Caco-2 (cell line): ENCODE data around the gene CRAMP1. TPM values are rescaled to one million over a fixed set of nuclear protein-coding genes. Genes with fewer than 3 reads are reported as not detected.

Experiments used
- BruUV-seq: library from RNA; stranded (reverse); fragments of 400-500 nt; replicated peaks from 2 replicates; lab custom pipeline; 2021; lab: Mats Ljungman, UMichigan
- CTCF ChIA-PET: fragments of 300-600 bp; sonication (Branson Sonifier 250); formaldehyde crosslinking; loops from one replicate; lab custom pipeline; 2022; ENCODE audit warnings: antibody characterized with exemption; lab: Charles Lee
- POLR2A ChIA-PET: fragments of 300-600 bp; sonication (Branson Sonifier 250); formaldehyde crosslinking; loops from one replicate; lab custom pipeline; 2022; ENCODE audit warnings: antibody characterized with exemption; lab: Charles Lee
- DNase-seq, 2 experiments: peaks; one replicate each; pipeline versions ENCODE4 v3.0.0 to v3.0.0-alpha.2; 2020 to 2022
- H3K27me3 ChIP-seq: replicated peaks from 2 replicates; pipeline ENCODE4 v1.6.0; 2011; ENCODE audit warnings: low read length; ENCODE audit not compliant: control insufficient read depth, insufficient read depth
- H3K36me3 ChIP-seq: 2 replicates; pipeline ENCODE4 v1.5.1; 2011; ENCODE audit warnings: low read length; ENCODE audit not compliant: control insufficient read depth, insufficient read depth
- H3K4me1 ChIP-seq: fragments of 250-450 bp; sonication (Bioruptor Pico); 2 replicates; pipeline ENCODE4 v1.5.1; 2020; ENCODE audit warnings: mild to moderate bottlenecking
- H3K4me3 ChIP-seq: 2 replicates; pipeline ENCODE4 v1.5.1; 2011; ENCODE audit warnings: low read depth, mild to moderate bottlenecking, control low read depth, low read length
- H3K9me3 ChIP-seq: fragments of 250-450 bp; sonication (Bioruptor Pico); 2 replicates; pipeline ENCODE4 v1.5.1; 2020; ENCODE audit warnings: mild to moderate bottlenecking, moderate library complexity
- H3K27ac Mint-ChIP-seq: one replicate; pipeline ENCODE4 v1.8.0; 2022; ENCODE audit warnings: mixed read lengths; ENCODE audit not compliant: unreplicated experiment
- H3K27me3 Mint-ChIP-seq: one replicate; pipeline ENCODE4 v1.8.0; 2022; ENCODE audit warnings: mixed read lengths; ENCODE audit not compliant: insufficient read depth, unreplicated experiment
- H3K36me3 Mint-ChIP-seq: one replicate; pipeline ENCODE4 v1.8.0; 2022; ENCODE audit warnings: mild to moderate bottlenecking, mixed read lengths; ENCODE audit not compliant: insufficient read depth, unreplicated experiment
- H3K4me1 Mint-ChIP-seq: one replicate; pipeline ENCODE4 v1.8.0; 2022; ENCODE audit warnings: low read depth, mixed read lengths; ENCODE audit not compliant: unreplicated experiment
- H3K4me3 Mint-ChIP-seq: one replicate; pipeline ENCODE4 v1.8.0; 2022; ENCODE audit warnings: mild to moderate bottlenecking, moderate library complexity, mixed read lengths; ENCODE audit not compliant: unreplicated experiment
- H3K9me3 Mint-ChIP-seq: one replicate; pipeline ENCODE4 v1.8.0; 2022; ENCODE audit warnings: mixed read lengths; ENCODE audit not compliant: unreplicated experiment
- CTCF ChIP-seq, 2 experiments: fragments of 200-600 bp in 1 of 2; IDR thresholded peaks; 1 replicate in 1 of 2; 2 replicates in 1 of 2; pipeline versions ENCODE4 v1.5.1 to v1.8.0; 2011 to 2022; ENCODE audit warnings: antibody characterized with exemption in 1 of 2, control low read depth in 1 of 2, inconsistent platforms in 1 of 2, low read depth in 1 of 2, low read length in 1 of 2, mild to moderate bottlenecking in 1 of 2, moderate library complexity in 1 of 2; ENCODE audit not compliant: insufficient read depth in 1 of 2, severe bottlenecking in 1 of 2, unreplicated experiment in 1 of 2
- intact Hi-C: fragments of 100-400 bp; cut with micrococcal nuclease; formaldehyde crosslinking; loops from one replicate; pipeline ENCODE4 v1.10.0; 2022; ENCODE audit not compliant: unreplicated experiment
- total RNA-seq: library from RNA; stranded (reverse); gene quantifications from 2 replicates; pipeline ENCODE4 v1.2.3, GENCODE V29; 2022

The CRAMP1 gene
- total RNA-seq, 1 experiment from 2014 or later, result 24.7 TPM

GRCh38 chr16:1721372-1721771 lies 109.2 kb downstream of the CRAMP1 start:
- BruUV-seq, result no TSS peak
- CTCF ChIA-PET, result no interaction called here
- Histone ChIP-seq H3K9me3 (no peaks in the 10 kb centered on the region), H3K27me3 (no peaks in the 10 kb centered on the region), H3K36me3 (no peaks in the 10 kb centered on the region), H3K4me1 (no peaks in the 10 kb centered on the region), H3K4me3 (no peak overlapping the region)
- no peaks in the 10 kb centered on the region for H3K4me1 Mint-ChIP-seq
- H3K9me3 Mint-ChIP-seq, result no peaks in the 10 kb centered on the region
- TF ChIP-seq CTCF (IDR thresholded peaks at IDR 0.05; ENCODE audit: insufficient read depth in 1 of 2, low read depth in 1 of 2, low read length in 1 of 2, severe bottlenecking in 1 of 2, unreplicated experiment in 1 of 2), result no peak
- no peaks in the 10 kb centered on the region for H3K27me3 Mint-ChIP-seq
- POLR2A ChIA-PET, result no interaction called here
- H3K27ac Mint-ChIP-seq, result no peak overlapping the region
- intact Hi-C loops, result no loop called here
- H3K4me3 Mint-ChIP-seq, result no peak overlapping the region
- peaks cover 19% of the 10 kb centered on the region for H3K36me3 Mint-ChIP-seq
- no peak for DNase-seq

GRCh38 chr16:1723450-1724147 lies 111.4 kb downstream of the CRAMP1 start:
- CTCF ChIA-PET, result interaction anchor here (0.5 to 1.6 kb wide), 5 partner anchors 17 to 113 kb away, joined by 3 to 10 read pairs (median 5); partner anchors contain the start of gene MAPK8IP3
- H3K27ac Mint-ChIP-seq, result no peak overlapping the region
- Histone ChIP-seq H3K9me3 (no peaks in the 10 kb centered on the region), H3K36me3 (no peaks in the 10 kb centered on the region; the same call in 1 of the 2 replicates), H3K4me1 (no peaks in the 10 kb centered on the region), H3K27me3 (no peaks in the 10 kb centered on the region), H3K4me3 (no peak overlapping the region)
- H3K4me1 Mint-ChIP-seq, result no peaks in the 10 kb centered on the region
- no TSS peak for BruUV-seq
- DNase-seq, result peak in 1 of 2 experiments; percentile 51
- H3K9me3 Mint-ChIP-seq, result no peaks in the 10 kb centered on the region
- intact Hi-C loops, result no loop called here
- H3K4me3 Mint-ChIP-seq, result no peak overlapping the region
- peak; percentile 63 to 64 for TF ChIP-seq CTCF (IDR thresholded peaks at IDR 0.05; ENCODE audit: insufficient read depth in 1 of 2, low read depth in 1 of 2, low read length in 1 of 2, severe bottlenecking in 1 of 2, unreplicated experiment in 1 of 2)
- no peaks in the 10 kb centered on the region for H3K27me3 Mint-ChIP-seq
- H3K36me3 Mint-ChIP-seq, result peaks cover 28% of the 10 kb centered on the region
- POLR2A ChIA-PET, result no interaction called here

- no peaks in the 10 kb centered on the region for H3K27me3 ChIP-seq
- Mint-ChIP-seq H3K27me3 (no peaks in the 10 kb centered on the region), H3K4me3 (no peak overlapping the region), H3K27ac (no peak overlapping the region), H3K9me3 (no peaks in the 10 kb centered on the region), H3K36me3 (peaks cover 32% of the 10 kb centered on the region), H3K4me1 (no peaks in the 10 kb centered on the region)
- BruUV-seq, result no TSS peak
- CTCF ChIA-PET, result interaction anchor here (0.8 to 1.6 kb wide), 2 partner anchors 18 to 19 kb away, joined by 3 to 10 read pairs; partner anchors contain the start of gene MAPK8IP3
- H3K9me3 ChIP-seq, result no peaks in the 10 kb centered on the region
- no peaks in the 10 kb centered on the region; the same call in 1 of the 2 replicates for H3K36me3 ChIP-seq
- intact Hi-C loops, result no loop called here
- no peak overlapping the region for H3K4me3 ChIP-seq
- POLR2A ChIA-PET, result no interaction called here
- no peaks in the 10 kb centered on the region for H3K4me1 ChIP-seq
- no peak for TF ChIP-seq CTCF (IDR thresholded peaks at IDR 0.05; ENCODE audit: insufficient read depth in 1 of 2, low read depth in 1 of 2, low read length in 1 of 2, severe bottlenecking in 1 of 2, unreplicated experiment in 1 of 2)
- no peak for DNase-seq
Observed at GRCh38 chr16:1724491-1724890, 112.3 kb downstream of the CRAMP1 start.
